Measurements from ENCODE around the gene CREBRF. TPM values are rescaled to one million over a fixed set of nuclear protein-coding genes. Genes with fewer than 3 reads are reported as not detected.
A peak's percentile ranks its signal among the peaks of the same experiment; 100 is the strongest.
"Not testable (repeated sequence)": the region's sequence is repeated elsewhere in the genome, so short reads cannot be mapped to it uniquely, and the experiment has no call there.

CREBRF gene
- total RNA-seq, 1 experiment from 2014 or later, result 12.3 TPM

- TF ChIP-seq, protein P1, sequence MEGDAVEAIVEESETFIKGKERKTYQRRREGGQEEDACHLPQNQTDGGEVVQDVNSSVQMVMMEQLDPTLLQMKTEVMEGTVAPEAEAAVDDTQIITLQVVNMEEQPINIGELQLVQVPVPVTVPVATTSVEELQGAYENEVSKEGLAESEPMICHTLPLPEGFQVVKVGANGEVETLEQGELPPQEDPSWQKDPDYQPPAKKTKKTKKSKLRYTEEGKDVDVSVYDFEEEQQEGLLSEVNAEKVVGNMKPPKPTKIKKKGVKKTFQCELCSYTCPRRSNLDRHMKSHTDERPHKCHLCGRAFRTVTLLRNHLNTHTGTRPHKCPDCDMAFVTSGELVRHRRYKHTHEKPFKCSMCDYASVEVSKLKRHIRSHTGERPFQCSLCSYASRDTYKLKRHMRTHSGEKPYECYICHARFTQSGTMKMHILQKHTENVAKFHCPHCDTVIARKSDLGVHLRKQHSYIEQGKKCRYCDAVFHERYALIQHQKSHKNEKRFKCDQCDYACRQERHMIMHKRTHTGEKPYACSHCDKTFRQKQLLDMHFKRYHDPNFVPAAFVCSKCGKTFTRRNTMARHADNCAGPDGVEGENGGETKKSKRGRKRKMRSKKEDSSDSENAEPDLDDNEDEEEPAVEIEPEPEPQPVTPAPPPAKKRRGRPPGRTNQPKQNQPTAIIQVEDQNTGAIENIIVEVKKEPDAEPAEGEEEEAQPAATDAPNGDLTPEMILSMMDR (IDR thresholded peaks at IDR 0.05; ENCODE audit: insufficient read depth in 1 of 2, low read depth in 1 of 2, low read length in 1 of 2, severe bottlenecking in 1 of 2, unreplicated experiment in 1 of 2), result no peak
- POLR2A ChIA-PET, result no interaction called here
- no peak for DNase-seq
- no peaks in the 10 kb centered on the region for H3K4me1 ChIP-seq
- no peaks in the 10 kb centered on the region for H3K27me3 ChIP-seq (replicated peaks; ENCODE audit: control insufficient read depth, insufficient read depth, low read length)
- Mint-ChIP-seq H3K9me3 (ENCODE audit: unreplicated experiment) (no peaks in the 10 kb centered on the region), H3K4me1 (ENCODE audit: low read depth, unreplicated experiment) (peaks cover 9% of the 10 kb centered on the region), H3K27ac (ENCODE audit: unreplicated experiment) (peak overlapping the region; percentile 76), H3K27me3 (ENCODE audit: insufficient read depth, unreplicated experiment) (no peaks in the 10 kb centered on the region), H3K4me3 (ENCODE audit: unreplicated experiment) (no peak overlapping the region), H3K36me3 (ENCODE audit: insufficient read depth, unreplicated experiment) (peaks cover 46% of the 10 kb centered on the region)
- intact Hi-C loops (cut with micrococcal nuclease; ENCODE audit: unreplicated experiment), result no loop called here
- no peak overlapping the region for H3K4me3 ChIP-seq (ENCODE audit: low read depth, low read length)
- no peaks in the 10 kb centered on the region; the same call in 1 of the 2 replicates for H3K36me3 ChIP-seq (ENCODE audit: control insufficient read depth, insufficient read depth, low read length)
- no peaks in the 10 kb centered on the region for H3K9me3 ChIP-seq
- no TSS peak for BruUV-seq (replicated peaks)
- CTCF ChIA-PET, result interaction anchor here (0.6 to 1.2 kb wide), 2 partner anchors 33 to 97 kb away, joined by 3 read pairs; no protein-coding TSS in a partner anchor
Measured at GRCh38 chr5:173153842-173154241, 97.7 kb downstream of the CREBRF start.

DNA sequence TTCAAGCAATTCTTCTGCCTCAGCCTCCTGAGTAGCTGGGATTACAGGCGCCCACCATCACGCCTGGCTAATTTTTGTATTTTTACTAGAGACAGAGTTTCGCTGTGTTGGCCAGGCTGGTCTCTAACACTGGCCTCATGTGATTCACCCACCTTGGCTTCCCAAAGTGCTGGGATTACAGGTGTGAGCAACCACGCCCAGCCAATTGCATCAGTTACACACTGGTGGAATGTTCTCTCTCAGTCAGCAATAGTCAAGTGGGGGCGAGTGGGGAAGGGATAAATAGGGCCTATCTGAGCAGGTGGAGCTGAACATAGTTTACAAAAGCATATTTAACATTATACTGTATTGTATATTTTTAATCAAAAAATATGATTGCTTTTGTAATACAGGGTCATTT, 98.5 kb downstream of the CREBRF start:
- BruUV-seq (replicated peaks); H3K9me3 ChIP-seq; intact Hi-C loops (cut with micrococcal nuclease; ENCODE audit: unreplicated experiment); H3K4me1 Mint-ChIP-seq (ENCODE audit: low read depth, unreplicated experiment); H3K4me3 Mint-ChIP-seq (ENCODE audit: unreplicated experiment); H3K36me3 ChIP-seq (ENCODE audit: control insufficient read depth, insufficient read depth, low read length); H3K27me3 Mint-ChIP-seq (ENCODE audit: insufficient read depth, unreplicated experiment); H3K27me3 ChIP-seq (replicated peaks; ENCODE audit: control insufficient read depth, insufficient read depth, low read length); H3K9me3 Mint-ChIP-seq (ENCODE audit: unreplicated experiment); H3K4me1 ChIP-seq; H3K4me3 ChIP-seq (ENCODE audit: low read depth, low read length); CTCF ChIA-PET: not testable (repeated sequence)
- Mint-ChIP-seq H3K27ac (ENCODE audit: unreplicated experiment) (peak overlapping the region; percentile 76), H3K36me3 (ENCODE audit: insufficient read depth, unreplicated experiment) (peaks cover 38% of the 10 kb centered on the region)
- DNase-seq, result peak in 1 of 2 experiments; percentile 50
- POLR2A ChIA-PET, result interaction anchor here (0.5 kb wide), 1 partner anchor 350 kb away, joined by 9 read pairs; no protein-coding TSS in a partner anchor

DNA sequence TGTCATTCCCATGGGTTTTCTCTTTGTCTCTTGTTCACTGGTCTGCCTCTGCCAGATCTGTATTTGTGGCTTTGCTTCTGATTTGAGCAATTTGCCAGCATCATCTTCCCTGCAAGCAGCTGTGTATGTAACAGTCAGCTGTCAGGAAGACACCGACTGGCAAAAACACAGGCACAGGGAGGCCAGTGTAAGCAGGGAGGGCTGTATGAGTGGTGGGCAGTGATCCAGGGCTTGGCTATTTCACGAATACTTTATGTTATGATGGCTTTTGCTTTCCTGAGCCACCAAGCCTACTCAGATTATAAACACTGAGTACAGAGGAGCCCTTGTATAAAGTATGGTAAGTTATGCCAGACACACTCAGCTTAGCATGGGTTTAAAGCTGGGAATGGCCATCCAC, 99.8 kb downstream of the CREBRF start:
- TF ChIP-seq, protein P1 (IDR thresholded peaks at IDR 0.05; ENCODE audit: insufficient read depth in 1 of 2, low read depth in 1 of 2, low read length in 1 of 2, severe bottlenecking in 1 of 2, unreplicated experiment in 1 of 2), result no peak
- ChIA-PET CTCF (no interaction called here), POLR2A (no interaction called here)
- H3K9me3 ChIP-seq, result no peaks in the 10 kb centered on the region
- BruUV-seq (replicated peaks), result no TSS peak
- peaks cover 45% of the 10 kb centered on the region for H3K36me3 Mint-ChIP-seq (ENCODE audit: insufficient read depth, unreplicated experiment)
- no peaks in the 10 kb centered on the region for H3K4me1 ChIP-seq
- intact Hi-C loops (cut with micrococcal nuclease; ENCODE audit: unreplicated experiment), result no loop called here
- H3K36me3 ChIP-seq (ENCODE audit: control insufficient read depth, insufficient read depth, low read length), result no peaks in the 10 kb centered on the region; the same call in 1 of the 2 replicates
- no peaks in the 10 kb centered on the region for H3K9me3 Mint-ChIP-seq (ENCODE audit: unreplicated experiment)
- H3K4me3 Mint-ChIP-seq (ENCODE audit: unreplicated experiment), result no peak overlapping the region
- H3K27me3 Mint-ChIP-seq (ENCODE audit: insufficient read depth, unreplicated experiment), result no peaks in the 10 kb centered on the region
- DNase-seq, result no peak
- H3K27ac Mint-ChIP-seq (ENCODE audit: unreplicated experiment), result no peak overlapping the region
- no peak overlapping the region for H3K4me3 ChIP-seq (ENCODE audit: low read depth, low read length)
- peaks cover 9% of the 10 kb centered on the region for H3K4me1 Mint-ChIP-seq (ENCODE audit: low read depth, unreplicated experiment)
- no peaks in the 10 kb centered on the region for H3K27me3 ChIP-seq (replicated peaks; ENCODE audit: control insufficient read depth, insufficient read depth, low read length)

GRCh38 chr5:173158366-173158765, 102.2 kb downstream of the CREBRF start:
- H3K4me1 ChIP-seq, result no peaks in the 10 kb centered on the region
- POLR2A ChIA-PET, result no interaction called here
- H3K27me3 Mint-ChIP-seq (ENCODE audit: insufficient read depth, unreplicated experiment), result no peaks in the 10 kb centered on the region
- H3K4me3 Mint-ChIP-seq (ENCODE audit: unreplicated experiment), result no peak overlapping the region
- peaks cover 49% of the 10 kb centered on the region for H3K36me3 Mint-ChIP-seq (ENCODE audit: insufficient read depth, unreplicated experiment)
- CTCF ChIA-PET, result no interaction called here
- H3K4me3 ChIP-seq (ENCODE audit: low read depth, low read length), result no peak overlapping the region
- H3K27me3 ChIP-seq (replicated peaks; ENCODE audit: control insufficient read depth, insufficient read depth, low read length), result no peaks in the 10 kb centered on the region
- H3K27ac Mint-ChIP-seq (ENCODE audit: unreplicated experiment), result no peak overlapping the region
- no peaks in the 10 kb centered on the region for H3K9me3 ChIP-seq
- BruUV-seq (replicated peaks), result no TSS peak
- H3K4me1 Mint-ChIP-seq (ENCODE audit: low read depth, unreplicated experiment), result peaks cover 9% of the 10 kb centered on the region
- intact Hi-C loops (cut with micrococcal nuclease; ENCODE audit: unreplicated experiment), result no loop called here
- TF ChIP-seq, protein P1 (IDR thresholded peaks at IDR 0.05; ENCODE audit: insufficient read depth in 1 of 2, low read depth in 1 of 2, low read length in 1 of 2, severe bottlenecking in 1 of 2, unreplicated experiment in 1 of 2), result no peak
- no peak for DNase-seq
- peaks cover 1% of the 10 kb centered on the region for H3K36me3 ChIP-seq (ENCODE audit: control insufficient read depth, insufficient read depth, low read length)
- H3K9me3 Mint-ChIP-seq (ENCODE audit: unreplicated experiment), result no peaks in the 10 kb centered on the region
